Endodermal cell (in vitro differentiated cells): ENCODE results near the gene LIPH. TPM values are rescaled to one million over a fixed set of nuclear protein-coding genes. Genes with fewer than 3 reads are reported as not detected.

ENCODE experiments used
- DNase-seq: peaks from one replicate; pipeline ENCODE4 v3.0.0-alpha.2; 2017
- H3K27ac ChIP-seq: 2 replicates; pipeline ENCODE4 v1.5.1; 2013; ENCODE audit warnings: mild to moderate bottlenecking, low read depth, low read length, moderate library complexity
- H3K27me3 ChIP-seq: 2 replicates; pipeline ENCODE4 v1.6.1; 2013; ENCODE audit warnings: mild to moderate bottlenecking, low read length, moderate library complexity; ENCODE audit not compliant: insufficient read depth, control insufficient read depth, poor library complexity, severe bottlenecking
- H3K36me3 ChIP-seq: 2 replicates; pipeline ENCODE4 v1.7.0; 2013; ENCODE audit warnings: mild to moderate bottlenecking, low read length, moderate library complexity; ENCODE audit not compliant: control insufficient read depth, insufficient read depth
- H3K4me1 ChIP-seq: one replicate; pipeline ENCODE4 v1.7.0; 2013; ENCODE audit warnings: low read length; ENCODE audit not compliant: control insufficient read depth, insufficient read depth
- H3K4me3 ChIP-seq: 2 replicates; pipeline ENCODE4 v1.5.1; 2013; ENCODE audit warnings: mild to moderate bottlenecking, low read length, moderate library complexity
- H3K9ac ChIP-seq: 2 replicates; pipeline ENCODE4 v1.6.1; 2013; ENCODE audit warnings: mild to moderate bottlenecking, low read length, moderate library complexity; ENCODE audit not compliant: poor library complexity, severe bottlenecking; ENCODE audit errors: extremely low read depth
- H3K9me3 ChIP-seq: 2 replicates; pipeline ENCODE4 v1.6.1; 2013; ENCODE audit warnings: mild to moderate bottlenecking, low read length, moderate library complexity; ENCODE audit not compliant: control insufficient read depth
- H3K27ac Mint-ChIP-seq: 2 replicates; pipeline ENCODE4 v1.8.0; 2020; ENCODE audit warnings: mixed read lengths
- H3K27me3 Mint-ChIP-seq: 2 replicates; pipeline ENCODE4 v1.8.0; 2021; ENCODE audit warnings: mild to moderate bottlenecking, mixed read lengths; ENCODE audit not compliant: insufficient read depth
- H3K36me3 Mint-ChIP-seq: 2 replicates; pipeline ENCODE4 v1.8.0; 2020; ENCODE audit warnings: low read depth, mixed read lengths
- H3K4me1 Mint-ChIP-seq: 2 replicates; pipeline ENCODE4 v1.8.0; 2020; ENCODE audit warnings: mixed read lengths
- H3K4me3 Mint-ChIP-seq: 2 replicates; pipeline ENCODE4 v1.8.0; 2020; ENCODE audit warnings: mild to moderate bottlenecking, moderate library complexity, mixed read lengths
- H3K9me3 Mint-ChIP-seq: 2 replicates; pipeline ENCODE4 v1.8.0; 2020; ENCODE audit warnings: mild to moderate bottlenecking, mixed read lengths
- CTCF ChIP-seq: fragments of 200-600 bp; sonication (generic); conservative IDR thresholded peaks from 2 replicates; pipeline ENCODE4 v1.5.0; 2021; ENCODE audit warnings: antibody characterized with exemption, mild to moderate bottlenecking
- WGBS, 2 experiments: methylation state at CpG; one replicate each; pipeline versions ENCODE4 v1.1.5 to v1.1.7; 2013; ENCODE audit warnings: missing lambda C conversion rate in 2 of 2, mixed read lengths in 1 of 2; ENCODE audit not compliant: insufficient coverage in 1 of 2, insufficient read length in 1 of 2; 5-methylcytosine and 5-hydroxymethylcytosine counted together
- total RNA-seq, 2 donors: library from RNA; stranded (reverse); fragmentation: NEBNext Ultra II Directional in 1 of 2; extraction: Animal tissue kit (Norgen Biotek cat#: 25700) in 1 of 2; gene quantifications; 2 replicates in 1 of 2; 3 replicates in 1 of 2; pipeline ENCODE4 v1.2.1, GENCODE V29; 2021

The LIPH gene
- total RNA-seq, 2 donors from 2014 or later: 0.81 to 2.3 TPM

GRCh38 chr3:185511711-185512110, 40.7 kb downstream of the LIPH start:
- H3K27ac Mint-ChIP-seq: no peak overlapping the region
- H3K4me1 Mint-ChIP-seq: no peaks in the 10 kb centered on the region
- Histone ChIP-seq H3K9ac (no peak overlapping the region), H3K9me3 (no peaks in the 10 kb centered on the region), H3K27me3 (peaks cover 8% of the 10 kb centered on the region), H3K27ac (no peak overlapping the region), H3K4me1 (no peaks in the 10 kb centered on the region), H3K4me3 (no peak overlapping the region), H3K36me3 (no peaks in the 10 kb centered on the region)
- no peaks in the 10 kb centered on the region for H3K36me3 Mint-ChIP-seq
- H3K9me3 Mint-ChIP-seq: no peaks in the 10 kb centered on the region
- DNase-seq: no peak
- no peak for TF ChIP-seq CTCF
- H3K27me3 Mint-ChIP-seq: peaks cover 15% of the 10 kb centered on the region
- H3K4me3 Mint-ChIP-seq: no peak overlapping the region
- 55 to 66% methylated on average over 3 to 4 of the region's 4 CpGs for WGBS, 2 experiments

GRCh38 chr3:185508335-185508991, 43.9 kb downstream of the LIPH start:
- no peaks in the 10 kb centered on the region for H3K27me3 Mint-ChIP-seq
- Histone ChIP-seq H3K9me3 (no peaks in the 10 kb centered on the region), H3K36me3 (no peaks in the 10 kb centered on the region), H3K4me3 (no peak overlapping the region), H3K9ac (no peak overlapping the region), H3K27ac (no peak overlapping the region), H3K27me3 (no peaks in the 10 kb centered on the region), H3K4me1 (no peaks in the 10 kb centered on the region)
- no peak overlapping the region for H3K27ac Mint-ChIP-seq
- DNase-seq: no peak
- WGBS, 2 experiments: 90 to 96% methylated on average over 14 to 19 of the region's 19 CpGs
- TF ChIP-seq CTCF: no peak
- no peaks in the 10 kb centered on the region for H3K9me3 Mint-ChIP-seq
- H3K36me3 Mint-ChIP-seq: no peaks in the 10 kb centered on the region
- H3K4me3 Mint-ChIP-seq: no peak overlapping the region
- H3K4me1 Mint-ChIP-seq: no peaks in the 10 kb centered on the region

- Mint-ChIP-seq H3K4me3 (no peak overlapping the region), H3K27ac (no peak overlapping the region), H3K9me3 (no peaks in the 10 kb centered on the region), H3K36me3 (no peaks in the 10 kb centered on the region), H3K4me1 (no peaks in the 10 kb centered on the region), H3K27me3 (no peaks in the 10 kb centered on the region)
- H3K27me3 ChIP-seq: no peaks in the 10 kb centered on the region
- H3K27ac ChIP-seq: no peak overlapping the region
- no peak overlapping the region for H3K4me3 ChIP-seq
- no peak for DNase-seq
- TF ChIP-seq CTCF: no peak
- WGBS, 2 experiments: 82 to 89% methylated on average over 1 to 6 of the region's 6 CpGs
- no peaks in the 10 kb centered on the region for H3K36me3 ChIP-seq
- H3K9ac ChIP-seq: no peak overlapping the region
- H3K4me1 ChIP-seq: no peaks in the 10 kb centered on the region
- no peaks in the 10 kb centered on the region for H3K9me3 ChIP-seq
Observed at GRCh38 chr3:185507883-185508282, 44.5 kb downstream of the LIPH start.
